GM11168 (cell line): ENCODE results near the gene SLC27A4.

Experiments
- in situ Hi-C: fragments of 300-500 bp; cut with MboI; formaldehyde crosslinking; loops from one replicate; pipeline ENCODE4 v1.12.0; 2022; ENCODE audit warnings: low sequenced_read_pairs; ENCODE audit not compliant: unreplicated experiment

The SLC27A4 gene

DNA sequence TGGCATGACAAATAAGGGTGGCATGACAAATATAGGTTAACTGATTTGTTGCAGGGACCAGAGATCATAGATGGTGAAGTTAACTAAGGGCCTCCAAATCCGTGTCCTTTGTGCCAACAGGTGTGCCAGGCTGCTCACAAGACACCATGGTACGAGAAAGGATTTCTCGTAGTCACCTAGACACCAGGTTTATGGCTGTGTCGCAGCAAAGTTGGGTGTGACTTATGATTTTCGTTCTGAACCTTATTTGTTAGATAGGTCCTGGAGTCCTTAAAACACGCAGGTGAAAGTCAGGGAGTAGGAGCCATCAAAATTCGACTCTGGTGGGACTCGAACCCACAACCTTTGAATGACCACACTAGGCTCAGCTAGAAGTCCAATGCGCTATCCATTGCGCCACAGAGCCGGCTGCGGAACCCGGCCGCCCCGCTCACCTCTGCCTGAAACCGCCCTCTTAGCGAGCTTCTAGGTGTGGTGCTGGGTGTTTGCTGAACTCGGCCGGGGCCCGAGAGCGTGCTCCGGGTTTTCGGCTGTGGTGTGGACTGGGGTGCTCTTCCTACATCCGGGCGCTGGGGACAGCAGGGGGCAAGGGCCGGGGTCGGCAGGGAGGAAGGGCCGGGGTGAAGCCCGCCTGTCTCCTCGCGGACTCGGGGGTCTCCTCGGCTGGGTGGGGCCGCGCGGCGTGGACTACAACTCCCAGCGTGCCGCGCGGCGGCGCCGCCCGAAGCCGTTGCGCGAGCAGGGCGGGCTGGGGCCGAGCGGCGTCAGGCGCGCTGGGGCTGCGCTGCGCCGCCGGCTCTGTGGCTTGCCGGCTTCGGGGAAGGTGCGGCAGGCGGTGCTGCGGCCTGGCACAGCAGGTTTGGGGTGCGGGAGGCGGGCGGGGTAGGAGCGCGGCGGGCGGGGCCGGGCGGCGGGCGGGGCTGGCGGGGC, at the start of gene SLC27A4:
Gene SLC27A4, plus strand, starts transcription at position 767 of the 930 bp plus-strand sequence. CDS start 2,606 bp downstream, outside the sequence.
- in situ Hi-C loops = no loop called here

- in situ Hi-C loops = no loop called here
Observed at GRCh38 chr9:128292009-128292408, 48.3 kb upstream of the SLC27A4 start.

DNA sequence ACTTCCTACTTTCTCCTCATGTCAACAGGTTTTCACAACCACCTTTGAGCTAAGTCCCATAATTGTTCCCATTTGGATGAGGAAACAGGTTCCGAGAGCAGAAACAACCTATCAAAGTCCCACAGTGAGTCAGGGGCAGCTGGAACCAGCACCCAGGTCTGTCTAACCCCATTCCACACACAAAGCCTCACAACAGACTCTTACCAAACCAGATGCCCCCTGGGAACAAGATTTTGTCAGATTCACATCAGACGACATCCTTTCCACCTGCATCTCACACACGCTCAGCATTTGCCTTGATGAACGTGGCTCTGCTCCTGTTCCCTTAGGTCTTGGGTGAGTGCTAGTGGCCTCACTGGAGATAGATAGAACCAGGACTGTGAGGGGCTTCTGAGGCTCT, 47.2 kb upstream of the SLC27A4 start:
- in situ Hi-C loops = no loop called here

DNA sequence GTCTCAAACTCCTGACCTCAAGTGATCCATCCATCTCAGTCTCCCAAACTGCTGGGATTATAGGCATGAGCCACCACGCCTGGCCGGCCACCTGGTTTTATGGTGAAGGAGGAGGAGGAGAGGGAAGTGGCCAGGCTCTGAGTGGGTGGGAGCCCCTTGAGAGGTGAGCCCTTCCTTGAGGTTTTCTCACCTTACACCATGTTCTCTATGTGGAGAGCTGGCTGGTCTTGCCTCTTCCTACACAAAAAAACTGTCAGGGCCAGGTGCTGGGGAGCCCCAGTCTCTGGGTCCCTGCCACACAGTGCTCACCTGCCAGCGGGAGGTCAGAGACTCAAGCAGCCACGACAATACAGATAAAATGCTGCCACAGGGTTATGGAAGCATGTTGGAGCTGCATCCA, 46.2 kb upstream of the SLC27A4 start:
- in situ Hi-C loops = no loop called here

DNA sequence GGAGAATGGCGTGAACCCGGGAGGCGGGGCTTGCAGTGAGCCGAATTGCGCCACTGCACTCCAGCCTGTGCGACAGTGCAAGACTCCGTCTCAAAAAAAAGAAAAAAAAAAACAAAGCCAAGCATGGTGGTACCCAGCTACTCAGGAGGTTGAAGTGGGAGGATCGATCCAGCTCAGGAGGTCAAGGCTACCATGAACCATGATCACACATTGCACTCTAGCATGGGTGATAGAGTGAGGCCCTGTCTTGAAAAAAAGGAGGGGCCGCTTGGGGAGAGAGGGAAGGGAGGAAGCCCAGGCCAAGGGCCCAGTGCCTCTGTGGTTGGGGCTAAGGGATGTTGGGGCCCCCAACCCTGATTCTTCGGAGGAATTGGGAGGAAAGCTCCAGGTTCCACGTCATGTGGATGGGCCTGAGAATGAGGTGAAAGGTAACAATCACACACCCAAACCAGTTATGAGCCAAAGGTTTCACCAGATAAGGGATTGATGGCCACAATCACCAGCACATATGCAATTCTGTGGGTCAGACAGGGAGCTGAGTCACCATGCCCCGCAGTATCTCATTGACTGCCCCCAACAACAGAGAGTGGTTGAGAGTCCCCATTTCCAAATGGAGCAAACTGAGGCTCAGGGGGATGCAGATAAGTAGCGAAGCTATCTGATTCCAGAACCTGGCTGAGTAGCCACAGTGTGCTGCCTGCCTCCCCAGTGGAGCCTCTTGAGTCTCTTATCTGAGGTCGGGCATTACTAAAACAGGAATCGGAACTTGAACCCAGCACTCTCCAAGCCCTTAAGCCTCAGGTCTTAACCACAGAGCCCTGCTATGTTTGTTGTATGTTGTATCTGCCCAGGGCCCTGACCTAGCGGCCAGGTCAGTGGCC, 43.7 kb upstream of the SLC27A4 start:
- in situ Hi-C loops = no loop called here

DNA sequence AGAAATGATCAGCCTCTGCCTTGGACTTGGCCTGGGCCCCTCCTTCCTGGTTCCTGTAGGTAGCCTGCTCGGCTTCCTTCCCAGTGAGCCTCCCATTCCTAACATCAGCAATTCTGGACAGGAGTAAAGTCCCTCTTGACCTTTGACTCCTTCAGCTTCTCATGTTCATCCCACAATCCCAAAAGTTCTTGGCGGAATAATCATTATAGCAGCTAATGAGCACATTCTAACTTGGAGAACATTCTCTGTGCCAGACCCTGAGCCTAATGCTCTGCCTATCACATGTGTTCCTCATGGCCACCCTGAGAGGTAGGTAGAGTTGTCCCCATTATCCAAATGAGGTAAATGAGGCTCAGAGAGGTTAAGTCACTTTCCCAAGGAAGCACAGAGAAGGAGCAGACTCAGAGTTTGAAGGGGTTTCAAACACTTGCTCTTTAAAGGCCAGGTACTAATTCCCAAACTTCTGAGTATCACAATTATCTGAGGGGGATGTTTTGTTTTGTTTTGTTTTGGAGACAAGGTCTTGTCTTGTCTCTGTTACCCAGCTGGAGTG, 43.0 kb upstream of the SLC27A4 start:
- in situ Hi-C loops = no loop called here

DNA sequence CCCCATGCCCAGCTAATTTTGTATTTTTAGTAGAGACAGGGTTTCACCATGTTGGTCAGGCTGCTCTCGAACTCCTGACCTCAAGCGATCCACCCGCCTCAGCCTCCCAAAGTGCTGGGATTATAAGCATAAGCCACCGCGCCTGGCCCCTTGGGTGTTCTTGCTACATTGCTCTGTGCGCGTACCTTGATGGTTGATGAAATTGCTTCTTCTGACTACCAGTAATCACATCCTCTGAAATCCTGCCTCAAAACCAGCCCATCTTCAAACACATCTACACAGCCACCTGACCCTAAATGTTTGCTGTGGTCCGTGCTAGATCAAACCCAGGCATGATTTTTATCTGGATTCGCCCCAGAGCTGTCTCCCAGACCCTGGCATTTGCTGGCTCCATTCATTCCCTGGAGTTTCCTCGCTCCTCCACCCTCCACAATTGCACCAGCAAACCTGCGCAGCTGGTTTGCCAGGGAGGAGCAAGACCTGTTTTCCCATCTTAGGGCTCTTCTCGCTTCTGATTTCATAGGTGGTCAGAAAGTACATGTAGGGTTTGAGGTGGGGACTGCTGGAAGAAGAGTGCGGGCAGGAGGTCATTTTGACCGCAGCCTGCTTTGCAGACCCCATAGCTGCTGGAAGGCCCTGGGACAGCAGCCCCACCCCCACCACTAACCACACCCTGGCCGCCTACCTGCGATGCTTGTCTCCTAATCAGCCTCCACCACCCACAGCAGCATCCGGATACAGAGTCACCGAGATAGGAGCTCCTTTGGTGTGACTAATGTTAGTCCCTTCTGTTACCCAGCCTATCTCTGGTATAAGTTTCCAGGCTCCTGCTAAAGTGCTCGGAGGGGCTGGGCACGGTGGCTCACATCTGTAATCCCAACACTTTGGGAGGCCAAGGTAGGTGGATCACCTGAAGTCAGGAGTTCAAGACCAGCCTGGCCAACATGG, 41.5 kb upstream of the SLC27A4 start:
- in situ Hi-C loops = no loop called here

GRCh38 chr9:128304136-128304970, 36.0 kb upstream of the SLC27A4 start:
- in situ Hi-C loops = no loop called here

DNA sequence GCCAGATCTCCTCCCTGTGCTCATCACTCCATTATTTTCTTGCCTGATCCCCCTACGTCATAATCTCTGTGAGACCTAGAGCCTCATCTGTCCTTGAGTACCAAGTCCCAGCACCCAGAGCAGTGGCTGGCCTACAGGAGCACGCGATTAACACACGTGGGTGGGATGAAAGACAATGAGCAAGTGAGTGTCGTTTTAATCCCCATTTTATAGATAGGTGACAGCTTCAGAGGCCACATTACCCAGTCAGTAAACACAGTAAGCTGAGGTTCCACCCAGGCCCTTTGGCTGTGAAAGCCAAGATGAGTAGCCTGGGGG, 35.4 kb upstream of the SLC27A4 start:
- in situ Hi-C loops = no loop called here

- in situ Hi-C loops = no loop called here
Observed at GRCh38 chr9:128309551-128309950, 30.8 kb upstream of the SLC27A4 start.

- in situ Hi-C loops = no loop called here
Observed at GRCh38 chr9:128310461-128310860, 29.9 kb upstream of the SLC27A4 start.

GRCh38 chr9:128314697-128315096, 25.6 kb upstream of the SLC27A4 start:
- in situ Hi-C loops = no loop called here

DNA sequence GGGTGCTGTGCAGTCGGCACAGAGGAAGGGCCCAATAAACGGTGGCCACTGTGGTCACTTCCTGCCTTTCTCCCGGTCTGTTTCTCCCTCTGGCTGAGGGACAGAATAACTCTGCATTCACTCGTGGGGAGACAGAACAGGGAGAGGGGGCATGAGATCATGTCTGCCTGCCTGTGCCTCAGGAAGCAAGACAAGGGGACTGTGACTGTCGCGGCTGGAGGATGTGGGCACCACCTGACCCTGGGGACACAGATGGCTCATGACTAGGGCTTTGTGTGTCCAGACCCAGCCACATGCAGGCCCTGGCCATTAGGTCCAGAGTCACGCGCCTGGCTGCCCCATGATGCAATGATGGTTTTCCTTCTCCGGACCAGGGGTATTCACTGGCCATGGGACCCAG, 23.9 kb upstream of the SLC27A4 start:
- in situ Hi-C loops = no loop called here

DNA sequence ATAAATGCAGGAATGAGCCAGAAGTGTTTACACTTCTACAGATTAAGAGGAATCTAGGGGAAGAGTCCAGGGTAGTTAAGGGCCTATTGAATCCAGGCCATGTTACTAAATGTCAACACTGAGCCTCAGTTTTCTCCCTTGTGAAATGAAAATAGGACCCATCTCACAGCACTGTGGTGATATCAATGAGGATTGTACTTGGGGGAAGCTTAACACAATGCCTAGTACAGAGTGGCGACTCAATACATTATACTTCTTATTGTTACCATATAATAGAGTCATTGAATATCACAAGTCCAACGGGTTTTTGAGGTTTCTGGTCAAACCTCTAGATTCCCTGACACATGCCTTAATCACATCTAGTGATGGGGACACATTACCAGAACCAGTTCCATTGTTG, 22.7 kb upstream of the SLC27A4 start:
- in situ Hi-C loops = no loop called here

- in situ Hi-C loops = no loop called here
Observed at GRCh38 chr9:128321343-128321742, 19.0 kb upstream of the SLC27A4 start.

- in situ Hi-C loops = no loop called here
Observed at GRCh38 chr9:128321879-128322403, 18.4 kb upstream of the SLC27A4 start.

GRCh38 chr9:128322404-128323211, 17.7 kb upstream of the SLC27A4 start, which contains the start of the genes COQ4 and TRUB2:
Gene COQ4, plus strand, starts transcription at chr9:128322839. Its CDS starts 20 bp downstream, at chr9:128322859.
Gene TRUB2, minus strand, starts transcription at chr9:128322447. Its CDS starts 39 bp downstream, at chr9:128322408.
- in situ Hi-C loops = no loop called here
